Stimulated activated effector memory CD8-positive, alpha-beta T cell treated with anti-CD3 and anti-CD28 coated beads, Interleukin-12 subunit alpha, Interleukin-12 subunit beta, amount 100 ng/mL, for 72 hours (primary cell): Measurements from ENCODE around the gene GLIS2.

Source experiments
- ATAC-seq: fragments of 150-1000 bp; cut with Tn5 transposase; 2 replicates; pipeline ENCODE4 v1.10.0; 2021
- DNase-seq, 2 donors: peaks; one replicate each; pipeline ENCODE4 v3.0.0; 2021 to 2022; ENCODE audit warnings: low spot score in 2 of 2
- H3K27ac Mint-ChIP-seq: one replicate; pipeline ENCODE4 v1.8.0; 2022; ENCODE audit warnings: mild to moderate bottlenecking, mixed read lengths
- H3K36me3 Mint-ChIP-seq: one replicate; pipeline ENCODE4 v1.8.0; 2022; ENCODE audit warnings: mild to moderate bottlenecking, mixed read lengths
- H3K4me1 Mint-ChIP-seq: one replicate; pipeline ENCODE4 v1.8.0; 2022; ENCODE audit warnings: mixed read lengths
- H3K4me3 Mint-ChIP-seq: one replicate; pipeline ENCODE4 v1.8.0; 2022; ENCODE audit warnings: mild to moderate bottlenecking, mixed read lengths
- H3K9me3 Mint-ChIP-seq: one replicate; pipeline ENCODE4 v1.8.0; 2022; ENCODE audit warnings: mixed read lengths

The GLIS2 gene

DNA sequence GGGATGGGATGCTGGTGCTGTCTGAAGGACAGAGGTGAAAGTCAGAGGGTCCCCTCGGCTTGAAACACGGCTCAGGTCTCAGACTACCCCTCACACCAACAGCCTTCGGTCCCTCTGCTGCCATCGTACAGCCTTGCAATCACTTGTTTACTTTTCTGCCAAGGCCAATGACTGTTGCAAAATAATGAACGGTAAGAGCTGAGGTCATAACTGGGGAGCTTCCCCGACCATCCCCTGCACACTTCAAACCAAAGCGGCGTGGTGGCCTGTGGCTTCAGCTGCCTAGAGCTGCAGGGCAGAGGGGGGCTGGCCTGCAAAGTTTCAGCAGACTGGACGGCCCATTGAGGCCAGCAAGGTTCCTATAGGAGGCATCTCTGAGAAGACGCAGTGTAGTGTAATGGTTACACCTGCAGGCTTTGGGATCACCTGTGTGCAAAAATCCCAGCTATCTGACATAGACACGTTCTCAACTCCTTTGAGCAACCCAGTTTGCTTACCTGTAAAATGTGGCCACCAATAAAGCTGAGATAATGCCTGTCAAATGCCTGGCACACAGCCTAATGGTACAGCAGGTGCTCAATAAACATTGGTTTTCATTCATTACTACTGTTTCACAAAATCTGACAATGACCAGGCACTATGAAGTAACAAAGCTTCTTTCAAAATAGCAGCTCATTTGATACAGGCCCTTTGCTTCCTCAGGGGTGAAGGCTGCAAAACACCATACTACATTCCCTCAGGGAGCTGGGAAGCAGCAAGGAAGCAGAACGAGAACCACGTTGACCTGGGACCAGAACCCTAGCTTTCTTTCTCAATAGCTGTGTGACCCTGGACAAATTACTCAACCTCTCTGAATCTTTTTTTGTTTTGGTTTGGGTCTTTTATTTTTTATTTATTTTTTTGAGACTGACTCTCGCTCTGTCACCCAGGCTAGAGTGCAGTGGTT is 30.2 kb downstream of the GLIS2 start:
- no peak overlapping the region for H3K4me3 Mint-ChIP-seq
- no peak for DNase-seq
- peaks cover 34% of the 10 kb centered on the region for H3K36me3 Mint-ChIP-seq
- H3K27ac Mint-ChIP-seq, result peak overlapping the region; percentile 23
- H3K9me3 Mint-ChIP-seq, result no peaks in the 10 kb centered on the region
- ATAC-seq, result no peak
- peaks cover 24% of the 10 kb centered on the region for H3K4me1 Mint-ChIP-seq

DNA sequence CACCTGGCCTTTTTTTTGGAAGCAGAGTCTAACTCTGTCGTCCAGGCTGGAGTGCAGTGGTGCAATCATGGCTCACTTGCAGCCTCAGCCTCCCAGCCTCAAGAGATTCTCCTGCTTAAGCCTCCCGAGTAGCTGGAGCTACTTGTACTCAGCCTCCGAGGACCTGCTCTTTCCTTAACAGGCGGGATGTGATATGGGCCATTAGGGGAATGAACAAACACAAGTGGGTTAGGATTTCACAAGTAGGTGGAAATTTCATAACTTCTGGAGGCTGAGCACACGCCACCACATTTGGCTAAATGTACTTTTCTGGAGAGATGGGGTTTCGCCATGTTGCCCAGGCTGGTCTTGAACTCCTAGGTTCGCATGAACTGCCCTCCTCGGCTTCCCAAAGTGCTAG is 31.1 kb downstream of the GLIS2 start:
- H3K4me3 Mint-ChIP-seq, result no peak overlapping the region
- no peak for ATAC-seq
- DNase-seq, result no peak
- H3K9me3 Mint-ChIP-seq, result no peaks in the 10 kb centered on the region
- H3K4me1 Mint-ChIP-seq, result peaks cover 24% of the 10 kb centered on the region
- peak overlapping the region; percentile 23 for H3K27ac Mint-ChIP-seq
- H3K36me3 Mint-ChIP-seq, result peaks cover 37% of the 10 kb centered on the region

- ATAC-seq, result no peak
Observed at GRCh38 chr16:4347765-4348509, 32.1 kb downstream of the GLIS2 start.

GRCh38 chr16:4349332-4349731 is 33.5 kb downstream of the GLIS2 start:
- DNase-seq (no peak), ATAC-seq (no peak)
- H3K4me3 Mint-ChIP-seq, result peak overlapping the region; percentile 83
- H3K27ac Mint-ChIP-seq, result peak overlapping the region; percentile 90
- peaks cover 29% of the 10 kb centered on the region for H3K4me1 Mint-ChIP-seq
- peaks cover 46% of the 10 kb centered on the region for H3K36me3 Mint-ChIP-seq
- H3K9me3 Mint-ChIP-seq, result no peaks in the 10 kb centered on the region

More at GRCh38 chr16:4347765-4348509, 32.1 kb downstream of the GLIS2 start:
- H3K27ac Mint-ChIP-seq, result peak overlapping the region; percentile 90
- no peak overlapping the region for H3K4me3 Mint-ChIP-seq
- H3K9me3 Mint-ChIP-seq, result no peaks in the 10 kb centered on the region
- H3K36me3 Mint-ChIP-seq, result peaks cover 38% of the 10 kb centered on the region
- peaks cover 24% of the 10 kb centered on the region for H3K4me1 Mint-ChIP-seq
- no peak for DNase-seq

DNA sequence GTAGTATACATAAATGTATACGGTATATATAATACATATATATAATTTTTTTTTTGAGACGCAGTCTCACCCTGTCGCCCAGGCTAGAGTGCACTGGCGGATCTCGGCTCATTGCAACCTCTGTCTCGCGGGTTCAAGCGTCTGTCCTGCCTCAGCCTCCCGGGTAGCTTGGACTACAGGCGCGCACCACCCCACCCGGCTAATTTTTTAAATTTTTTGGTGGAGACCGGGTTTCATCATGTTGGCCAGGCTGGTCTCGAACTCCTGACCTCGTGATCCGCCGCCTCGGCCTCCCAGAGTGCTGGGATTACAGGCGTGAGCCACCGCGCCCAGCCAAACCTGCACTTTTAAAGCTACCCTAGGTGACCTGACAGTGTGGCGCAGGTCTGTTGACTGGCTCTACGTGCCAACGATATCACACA is 34.5 kb downstream of the GLIS2 start:
- peak; percentile 26 for ATAC-seq
- H3K9me3 Mint-ChIP-seq, result no peaks in the 10 kb centered on the region
- peak overlapping the region; percentile 83 for H3K4me3 Mint-ChIP-seq
- peak overlapping the region; percentile 92 for H3K27ac Mint-ChIP-seq
- peaks cover 56% of the 10 kb centered on the region for H3K36me3 Mint-ChIP-seq
- DNase-seq, result no peak
- H3K4me1 Mint-ChIP-seq, result peaks cover 19% of the 10 kb centered on the region

GRCh38 chr16:4350787-4351659 is 35.2 kb downstream of the GLIS2 start, which contains the start of gene PAM16:
Gene PAM16 (minus strand): TSS chr16:4351321. CDS start chr16:4351234, 87 bp downstream.
- Mint-ChIP-seq H3K4me1 (peaks cover 13% of the 10 kb centered on the region), H3K9me3 (no peaks in the 10 kb centered on the region), H3K27ac (peak within 1 kb of the TSS; percentile 92), H3K4me3 (peak within 1 kb of the TSS; percentile 83), H3K36me3 (peaks cover 62% of the 10 kb centered on the region)
- ATAC-seq, result peak; percentile 93
- peak; percentile 98 to 100 for DNase-seq

GRCh38 chr16:4351880-4352279 is 36.0 kb downstream of the GLIS2 start:
- peak overlapping the region; percentile 92 for H3K27ac Mint-ChIP-seq
- ATAC-seq, result no peak
- H3K4me3 Mint-ChIP-seq, result peak overlapping the region; percentile 83

DNA sequence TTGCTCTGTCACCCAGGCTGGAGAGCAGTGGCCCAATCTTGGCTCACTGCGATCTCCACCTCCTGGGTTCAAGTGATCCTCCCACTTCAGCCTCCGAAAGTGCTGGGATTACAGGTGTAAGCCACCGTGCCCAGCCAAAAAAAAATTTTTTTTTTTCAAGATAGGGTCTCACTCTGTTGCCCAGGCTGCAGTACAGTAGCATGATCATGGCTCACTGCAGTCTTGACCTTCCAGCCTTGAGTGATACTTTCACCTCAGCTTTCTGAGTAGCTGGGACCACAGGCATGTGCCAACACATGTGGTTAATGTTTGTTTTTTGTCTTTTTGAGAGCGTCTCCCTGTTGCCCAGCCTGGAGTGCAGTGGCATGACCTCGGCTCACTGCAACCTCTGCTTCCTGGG is 37.0 kb downstream of the GLIS2 start:
- Mint-ChIP-seq H3K9me3 (no peaks in the 10 kb centered on the region), H3K27ac (no peak overlapping the region), H3K36me3 (peaks cover 75% of the 10 kb centered on the region), H3K4me3 (no peak overlapping the region), H3K4me1 (peaks cover 14% of the 10 kb centered on the region)
- no peak for DNase-seq
- no peak for ATAC-seq

More at GRCh38 chr16:4351880-4352279, 36.0 kb downstream of the GLIS2 start:
- no peaks in the 10 kb centered on the region for H3K9me3 Mint-ChIP-seq
- peaks cover 67% of the 10 kb centered on the region for H3K36me3 Mint-ChIP-seq
- DNase-seq, result no peak
- H3K4me1 Mint-ChIP-seq, result peaks cover 13% of the 10 kb centered on the region

DNA sequence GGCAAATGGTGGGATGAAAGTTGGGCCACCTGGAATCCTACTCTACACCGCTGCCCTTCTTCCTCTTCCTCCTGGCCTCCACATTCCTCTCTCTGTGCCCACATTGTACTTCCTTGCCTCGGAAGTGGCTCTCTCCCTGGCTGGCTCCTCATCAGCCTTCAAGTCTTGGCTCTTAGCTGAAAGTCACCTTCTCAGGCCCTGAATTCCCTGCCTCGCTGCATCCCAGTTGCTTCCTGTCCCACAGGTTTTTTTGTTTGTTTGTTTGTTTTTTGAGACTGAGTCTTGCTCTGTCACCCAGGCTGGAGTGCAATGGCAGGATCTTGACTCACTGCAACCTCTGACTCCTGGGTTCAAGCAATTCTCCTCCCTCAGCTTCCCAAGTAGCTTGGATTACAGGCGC is 37.8 kb downstream of the GLIS2 start:
- DNase-seq (no peak), ATAC-seq (no peak)
- Mint-ChIP-seq H3K27ac (peak overlapping the region; percentile 76), H3K4me1 (peaks cover 9% of the 10 kb centered on the region), H3K9me3 (no peaks in the 10 kb centered on the region), H3K4me3 (no peak overlapping the region), H3K36me3 (peaks cover 74% of the 10 kb centered on the region)

GRCh38 chr16:4354512-4355409 is 38.9 kb downstream of the GLIS2 start:
- Mint-ChIP-seq H3K9me3 (no peaks in the 10 kb centered on the region), H3K27ac (peak overlapping the region; percentile 76), H3K4me1 (peaks cover 8% of the 10 kb centered on the region), H3K36me3 (peaks cover 81% of the 10 kb centered on the region), H3K4me3 (no peak overlapping the region)
- ATAC-seq (no peak), DNase-seq (no peak)

GRCh38 chr16:4356820-4357219 is 41.0 kb downstream of the GLIS2 start:
- no peak for DNase-seq
- H3K9me3 Mint-ChIP-seq, result no peaks in the 10 kb centered on the region
- no peak overlapping the region for H3K27ac Mint-ChIP-seq
- no peak overlapping the region for H3K4me3 Mint-ChIP-seq
- H3K36me3 Mint-ChIP-seq, result peaks cover 84% of the 10 kb centered on the region
- peaks cover 8% of the 10 kb centered on the region for H3K4me1 Mint-ChIP-seq
- ATAC-seq, result no peak

DNA sequence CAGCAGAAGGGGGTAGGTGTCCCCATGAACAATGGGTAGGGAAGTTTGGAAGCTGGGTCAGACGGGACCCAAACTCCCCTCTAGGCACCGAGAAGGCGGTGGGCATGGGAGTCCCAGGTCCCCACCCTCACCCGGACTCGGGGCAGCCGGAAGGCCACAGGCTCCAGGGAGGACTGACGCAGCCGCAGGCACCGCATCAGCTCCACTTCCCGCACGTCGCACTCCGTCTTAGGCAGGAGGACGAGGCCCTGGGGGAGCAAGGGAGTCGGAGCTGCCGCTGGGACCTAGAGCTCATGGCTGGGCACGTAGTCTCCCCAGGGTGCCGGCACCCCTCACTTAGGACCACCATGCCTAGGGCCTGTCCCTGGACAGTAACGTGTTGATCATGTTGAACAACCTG is 42.4 kb downstream of the GLIS2 start:
- Mint-ChIP-seq H3K27ac (no peak overlapping the region), H3K36me3 (peaks cover 92% of the 10 kb centered on the region), H3K4me1 (peaks cover 8% of the 10 kb centered on the region), H3K9me3 (no peaks in the 10 kb centered on the region), H3K4me3 (no peak overlapping the region)
- ATAC-seq (no peak), DNase-seq (no peak)

DNA sequence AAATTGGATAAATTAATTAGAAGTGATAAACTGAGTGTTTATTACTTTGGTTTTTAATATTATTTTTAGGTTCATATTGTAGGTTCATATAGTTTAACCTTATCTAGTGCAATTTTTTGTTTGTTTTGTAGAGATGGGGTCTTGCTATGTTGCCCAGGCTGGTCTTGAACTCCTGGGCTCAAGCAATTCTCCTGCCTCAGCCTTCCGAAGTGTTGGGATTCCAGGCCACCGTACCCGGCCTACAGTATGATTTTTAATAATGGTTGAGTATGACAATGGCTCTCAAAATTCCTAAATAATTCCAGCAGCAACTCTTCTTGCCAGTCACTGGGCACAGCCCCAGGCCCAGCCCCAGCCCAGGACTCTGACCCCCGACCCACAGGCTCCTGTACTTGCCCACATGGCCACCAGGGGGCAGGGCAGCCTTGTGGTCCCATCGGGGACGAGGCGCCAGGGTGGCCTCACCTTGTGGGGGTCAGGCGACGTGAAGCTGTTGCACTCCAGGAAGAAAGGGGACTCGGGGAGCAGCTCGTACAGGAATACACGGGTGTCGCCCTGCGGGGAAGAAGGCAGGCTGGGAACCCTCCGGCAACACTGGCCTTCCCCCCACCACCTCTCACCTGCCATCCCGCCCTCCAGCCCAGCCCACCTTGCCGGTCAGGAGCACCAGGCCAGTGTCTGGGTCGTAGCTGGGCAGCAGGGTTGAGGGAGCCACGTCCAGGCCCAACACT is 43.1 kb downstream of the GLIS2 start:
- peaks cover 92% of the 10 kb centered on the region for H3K36me3 Mint-ChIP-seq
- H3K9me3 Mint-ChIP-seq, result no peaks in the 10 kb centered on the region
- H3K27ac Mint-ChIP-seq, result peak overlapping the region; percentile 78
- H3K4me3 Mint-ChIP-seq, result no peak overlapping the region
- peak; percentile 68 to 84 for DNase-seq
- peak; percentile 77 for ATAC-seq
- peaks cover 4% of the 10 kb centered on the region for H3K4me1 Mint-ChIP-seq
